HEK293 (cell line): ENCODE measurements around the gene SIGLEC10.

Experiments
- ZNF292 ChIP-seq: fragments of 450-650 bp; formaldehyde crosslinking; IDR thresholded peaks from 2 replicates; pipeline ENCODE4 v1.5.1; 2016; ENCODE audit warnings: low read depth, missing biosample characterization, missing genetic modification characterization, borderline replicate concordance
- ZNF776 ChIP-seq: fragments of 450-650 bp; formaldehyde crosslinking; IDR thresholded peaks from 2 replicates; pipeline ENCODE4 v1.5.0; 2017; ENCODE audit warnings: missing biosample characterization, missing genetic modification characterization, borderline replicate concordance
- TF ChIP-seq, protein P1 (sequence below): fragments of 450-650 bp; formaldehyde crosslinking; IDR thresholded peaks from 2 replicates; pipeline ENCODE4 v1.5.1; 2016; ENCODE audit warnings: missing biosample characterization, missing genetic modification characterization
- TF ChIP-seq, protein P2 (sequence below): fragments of 450-650 bp; formaldehyde crosslinking; IDR thresholded peaks from 2 replicates; pipeline ENCODE4 v1.5.1; 2016; ENCODE audit warnings: missing biosample characterization, missing genetic modification characterization

DNA sequence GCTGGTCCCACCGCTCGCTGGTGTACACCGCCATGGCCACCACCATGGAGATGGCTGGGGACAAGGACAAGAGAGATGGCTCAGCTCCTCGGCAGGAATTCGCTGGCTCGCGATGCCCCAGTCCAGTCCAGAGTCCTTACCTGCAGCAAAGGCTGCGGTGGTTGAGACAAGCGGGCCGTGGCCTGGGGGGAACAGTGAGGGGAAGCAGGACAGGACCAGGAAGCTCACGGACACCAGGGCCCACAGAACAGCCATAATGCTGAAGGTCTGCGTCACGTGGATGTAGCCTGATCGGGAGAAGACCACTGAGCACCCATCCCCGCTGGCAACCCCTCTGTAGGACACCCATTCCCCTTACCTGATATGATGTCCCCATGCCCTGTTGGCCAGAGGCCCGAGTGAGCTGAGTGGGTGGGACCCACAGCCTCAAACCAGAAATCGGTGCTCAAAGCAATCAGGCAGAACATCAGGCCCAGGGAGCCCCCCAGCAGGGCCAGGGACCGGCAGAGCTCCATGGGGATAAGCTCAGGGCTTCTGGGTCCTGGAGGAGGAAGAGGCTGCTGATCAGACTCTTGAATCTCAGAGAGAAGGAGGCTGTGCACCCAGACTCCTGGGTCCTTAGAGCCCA lies 45.3 kb downstream of the SIGLEC10 start:
- TF ChIP-seq ZNF292 (tag by site-specific recombination) (no peak), ZNF776 (no peak)
- TF ChIP-seq, protein P1, sequence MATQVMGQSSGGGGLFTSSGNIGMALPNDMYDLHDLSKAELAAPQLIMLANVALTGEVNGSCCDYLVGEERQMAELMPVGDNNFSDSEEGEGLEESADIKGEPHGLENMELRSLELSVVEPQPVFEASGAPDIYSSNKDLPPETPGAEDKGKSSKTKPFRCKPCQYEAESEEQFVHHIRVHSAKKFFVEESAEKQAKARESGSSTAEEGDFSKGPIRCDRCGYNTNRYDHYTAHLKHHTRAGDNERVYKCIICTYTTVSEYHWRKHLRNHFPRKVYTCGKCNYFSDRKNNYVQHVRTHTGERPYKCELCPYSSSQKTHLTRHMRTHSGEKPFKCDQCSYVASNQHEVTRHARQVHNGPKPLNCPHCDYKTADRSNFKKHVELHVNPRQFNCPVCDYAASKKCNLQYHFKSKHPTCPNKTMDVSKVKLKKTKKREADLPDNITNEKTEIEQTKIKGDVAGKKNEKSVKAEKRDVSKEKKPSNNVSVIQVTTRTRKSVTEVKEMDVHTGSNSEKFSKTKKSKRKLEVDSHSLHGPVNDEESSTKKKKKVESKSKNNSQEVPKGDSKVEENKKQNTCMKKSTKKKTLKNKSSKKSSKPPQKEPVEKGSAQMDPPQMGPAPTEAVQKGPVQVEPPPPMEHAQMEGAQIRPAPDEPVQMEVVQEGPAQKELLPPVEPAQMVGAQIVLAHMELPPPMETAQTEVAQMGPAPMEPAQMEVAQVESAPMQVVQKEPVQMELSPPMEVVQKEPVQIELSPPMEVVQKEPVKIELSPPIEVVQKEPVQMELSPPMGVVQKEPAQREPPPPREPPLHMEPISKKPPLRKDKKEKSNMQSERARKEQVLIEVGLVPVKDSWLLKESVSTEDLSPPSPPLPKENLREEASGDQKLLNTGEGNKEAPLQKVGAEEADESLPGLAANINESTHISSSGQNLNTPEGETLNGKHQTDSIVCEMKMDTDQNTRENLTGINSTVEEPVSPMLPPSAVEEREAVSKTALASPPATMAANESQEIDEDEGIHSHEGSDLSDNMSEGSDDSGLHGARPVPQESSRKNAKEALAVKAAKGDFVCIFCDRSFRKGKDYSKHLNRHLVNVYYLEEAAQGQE: no peak
- TF ChIP-seq, protein P2, sequence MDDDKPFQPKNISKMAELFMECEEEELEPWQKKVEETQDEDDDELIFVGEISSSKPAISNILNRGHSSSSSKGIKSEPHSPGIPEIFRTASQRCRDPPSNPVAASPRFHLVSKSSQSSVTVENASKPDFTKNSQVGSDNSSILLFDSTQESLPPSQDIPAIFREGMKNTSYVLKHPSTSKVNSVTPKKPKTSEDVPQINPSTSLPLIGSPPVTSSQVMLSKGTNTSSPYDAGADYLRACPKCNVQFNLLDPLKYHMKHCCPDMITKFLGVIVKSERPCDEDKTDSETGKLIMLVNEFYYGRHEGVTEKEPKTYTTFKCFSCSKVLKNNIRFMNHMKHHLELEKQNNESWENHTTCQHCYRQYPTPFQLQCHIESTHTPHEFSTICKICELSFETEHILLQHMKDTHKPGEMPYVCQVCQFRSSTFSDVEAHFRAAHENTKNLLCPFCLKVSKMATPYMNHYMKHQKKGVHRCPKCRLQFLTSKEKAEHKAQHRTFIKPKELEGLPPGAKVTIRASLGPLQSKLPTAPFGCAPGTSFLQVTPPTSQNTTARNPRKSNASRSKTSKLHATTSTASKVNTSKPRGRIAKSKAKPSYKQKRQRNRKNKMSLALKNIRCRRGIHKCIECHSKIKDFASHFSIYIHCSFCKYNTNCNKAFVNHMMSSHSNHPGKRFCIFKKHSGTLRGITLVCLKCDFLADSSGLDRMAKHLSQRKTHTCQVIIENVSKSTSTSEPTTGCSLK: no peak
